Osteoblast (primary cell): ENCODE measurements around the gene OR14K1. TPM values are rescaled to one million over a fixed set of nuclear protein-coding genes. Genes with fewer than 3 reads are reported as not detected.

Source experiments
- DNase-seq: peaks from one replicate; pipeline ENCODE4 v3.0.0; 2011; ENCODE audit warnings: low spot score, mixed read lengths; ENCODE audit not compliant: insufficient read length; ENCODE audit errors: missing footprints
- H2AFZ ChIP-seq: 2 replicates; pipeline ENCODE4 v1.6.0; 2011; ENCODE audit warnings: mild to moderate bottlenecking, low read length
- H3K27ac ChIP-seq: 2 replicates; pipeline ENCODE4 v1.5.1; 2011; ENCODE audit warnings: mild to moderate bottlenecking, low read depth, low read length, moderate library complexity
- H3K27me3 ChIP-seq: 2 replicates; pipeline ENCODE4 v1.6.0; 2012; ENCODE audit warnings: mild to moderate bottlenecking, control low read depth, inconsistent platforms, low read length, moderate library complexity; ENCODE audit not compliant: insufficient read depth
- H3K36me3 ChIP-seq: 2 replicates; pipeline ENCODE4 v1.5.1; 2011; ENCODE audit warnings: mild to moderate bottlenecking, low read length, control low read depth, moderate library complexity; ENCODE audit not compliant: insufficient read depth
- H3K4me1 ChIP-seq: 2 replicates; pipeline ENCODE4 v1.5.1; 2011; ENCODE audit warnings: mild to moderate bottlenecking, low read length, control low read depth, moderate library complexity; ENCODE audit not compliant: insufficient read depth
- H3K4me2 ChIP-seq: 2 replicates; pipeline ENCODE4 v1.6.0; 2011; ENCODE audit warnings: mild to moderate bottlenecking, low read length; ENCODE audit not compliant: insufficient read depth
- H3K4me3 ChIP-seq: fragments of 200-600 bp; sonication (generic); 3 replicates; pipeline ENCODE4 v1.5.1; 2012; ENCODE audit warnings: mild to moderate bottlenecking, low read length, inconsistent platforms; ENCODE audit not compliant: insufficient read depth
- H3K79me2 ChIP-seq: 2 replicates; pipeline ENCODE4 v1.6.0; 2012; ENCODE audit warnings: mild to moderate bottlenecking, low read length, control low read depth, inconsistent platforms; ENCODE audit not compliant: insufficient read depth
- H3K9me3 ChIP-seq: 2 replicates; pipeline ENCODE4 v1.5.1; 2011; ENCODE audit warnings: low read depth, low read length, control low read depth
- H4K20me1 ChIP-seq: 2 replicates; pipeline ENCODE4 v1.6.0; 2012; ENCODE audit warnings: mild to moderate bottlenecking, low read length, control low read depth; ENCODE audit not compliant: insufficient read depth
- total RNA-seq: library from RNA; depleted of rRNA; stranded (reverse); fragments of >200 nt; gene quantifications from 2 replicates; pipeline ENCODE4 v1.2.3, GENCODE V29; 2012
- TF ChIP-seq, protein P1 (sequence below): IDR thresholded peaks from 2 replicates; pipeline ENCODE4 v1.5.1; 2011; ENCODE audit warnings: mild to moderate bottlenecking, low read depth, low read length, moderate library complexity; ENCODE audit errors: extremely low read depth

Gene OR14K1
- total RNA-seq, 1 donor: 0.36 TPM

GRCh38 chr1:247760456-247760855 is 22.0 kb downstream of the OR14K1 start, which contains the start of gene OR1C1:
Gene OR1C1, minus strand, starts transcription at chr1:247760556. Its CDS starts 2,150 bp downstream, at chr1:247758406.
- no peak for DNase-seq
- no peaks in the 10 kb centered on the region for H3K36me3 ChIP-seq
- no peaks in the 10 kb centered on the region for H3K9me3 ChIP-seq
- no peaks in the 10 kb centered on the region for H3K4me1 ChIP-seq
- no peaks in the 10 kb centered on the region for H3K27me3 ChIP-seq
- H3K4me3 ChIP-seq: no peak within 1 kb of the TSS
- no peak within 1 kb of the TSS for H3K4me2 ChIP-seq
- TF ChIP-seq, protein P1, sequence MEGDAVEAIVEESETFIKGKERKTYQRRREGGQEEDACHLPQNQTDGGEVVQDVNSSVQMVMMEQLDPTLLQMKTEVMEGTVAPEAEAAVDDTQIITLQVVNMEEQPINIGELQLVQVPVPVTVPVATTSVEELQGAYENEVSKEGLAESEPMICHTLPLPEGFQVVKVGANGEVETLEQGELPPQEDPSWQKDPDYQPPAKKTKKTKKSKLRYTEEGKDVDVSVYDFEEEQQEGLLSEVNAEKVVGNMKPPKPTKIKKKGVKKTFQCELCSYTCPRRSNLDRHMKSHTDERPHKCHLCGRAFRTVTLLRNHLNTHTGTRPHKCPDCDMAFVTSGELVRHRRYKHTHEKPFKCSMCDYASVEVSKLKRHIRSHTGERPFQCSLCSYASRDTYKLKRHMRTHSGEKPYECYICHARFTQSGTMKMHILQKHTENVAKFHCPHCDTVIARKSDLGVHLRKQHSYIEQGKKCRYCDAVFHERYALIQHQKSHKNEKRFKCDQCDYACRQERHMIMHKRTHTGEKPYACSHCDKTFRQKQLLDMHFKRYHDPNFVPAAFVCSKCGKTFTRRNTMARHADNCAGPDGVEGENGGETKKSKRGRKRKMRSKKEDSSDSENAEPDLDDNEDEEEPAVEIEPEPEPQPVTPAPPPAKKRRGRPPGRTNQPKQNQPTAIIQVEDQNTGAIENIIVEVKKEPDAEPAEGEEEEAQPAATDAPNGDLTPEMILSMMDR: no peak
- no peaks in the 10 kb centered on the region for H4K20me1 ChIP-seq
- H3K27ac ChIP-seq: no peak within 1 kb of the TSS
- no peaks in the 10 kb centered on the region for H3K79me2 ChIP-seq
- H2AFZ ChIP-seq: no peak within 1 kb of the TSS

DNA sequence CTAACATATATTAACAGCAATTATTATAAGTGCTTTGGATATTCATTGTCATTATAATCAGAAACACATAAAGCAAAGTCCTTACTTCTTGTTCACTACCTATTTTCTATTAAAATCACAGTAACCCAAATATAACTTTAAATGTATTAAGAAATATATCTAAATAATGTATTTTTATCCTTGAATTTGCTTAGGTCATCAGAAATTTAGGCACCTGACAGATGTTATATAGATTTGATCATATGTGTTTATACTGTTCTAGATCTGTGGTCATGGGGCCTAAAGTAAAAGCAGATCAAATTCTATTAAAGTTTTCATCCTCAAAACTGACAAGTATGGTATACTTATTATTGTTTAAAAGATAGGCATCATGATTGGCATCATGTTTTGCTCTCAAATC is 31.2 kb downstream of the OR14K1 start:
- no peaks in the 10 kb centered on the region for H3K79me2 ChIP-seq
- TF ChIP-seq, protein P1: no peak

More for the DNA sequence above, 31.2 kb downstream of the OR14K1 start:
- Histone ChIP-seq H3K4me1 (no peaks in the 10 kb centered on the region), H2AFZ (no peak overlapping the region), H3K9me3 (no peaks in the 10 kb centered on the region), H3K27ac (no peak overlapping the region), H3K36me3 (no peaks in the 10 kb centered on the region), H3K4me2 (no peak overlapping the region), H4K20me1 (no peaks in the 10 kb centered on the region), H3K4me3 (no peak overlapping the region), H3K27me3 (no peaks in the 10 kb centered on the region)
- DNase-seq: no peak

Other genes starting within 250 kb of the OR14K1 start
- gene OR2C3, start 202.2 kb upstream of the OR14K1 start, total RNA-seq: not detected in 2 replicates
- not detected in 2 replicates for gene GCSAML, start 189.5 kb upstream of the OR14K1 start, total RNA-seq
- not detected in 2 replicates for gene OR2G2, start 150.3 kb upstream of the OR14K1 start, total RNA-seq
- not detected in 2 replicates for gene OR2G3, start 133.0 kb upstream of the OR14K1 start, total RNA-seq
- not detected in 2 replicates for gene OR13G1, start 58.9 kb upstream of the OR14K1 start, total RNA-seq
- gene OR6F1, start 22.0 kb upstream of the OR14K1 start, total RNA-seq: not detected in 2 replicates
- gene OR14A2, start 9.5 kb downstream of the OR14K1 start, total RNA-seq: not detected in 2 replicates
- not detected in 2 replicates for gene OR1C1, start 21.9 kb downstream of the OR14K1 start, total RNA-seq
- not detected in 2 replicates for gene OR14A16, start 85.5 kb downstream of the OR14K1 start, total RNA-seq
- gene OR11L1, start 103.3 kb downstream of the OR14K1 start, total RNA-seq: not detected in 2 replicates
- 0.29 and 0.36 TPM in 2 replicates for gene TRIM58, start 118.6 kb downstream of the OR14K1 start, total RNA-seq
- 1.1 TPM in 1 of 2 replicates, not detected in the other for gene OR2W3, start 157.0 kb downstream of the OR14K1 start, total RNA-seq
- gene OR2T8, start 181.6 kb downstream of the OR14K1 start, total RNA-seq: not detected in 2 replicates
- gene OR2AJ1, start 186.3 kb downstream of the OR14K1 start, total RNA-seq: not detected in 2 replicates
- not detected in 2 replicates for gene OR2L8, start 210.2 kb downstream of the OR14K1 start, total RNA-seq
- gene OR2AK2, start 226.6 kb downstream of the OR14K1 start, total RNA-seq: not detected in 2 replicates